ENCODE data around the gene NUDCD3.

The NUDCD3 gene

GRCh38 chr7:44396496-44396895, 94.0 kb downstream of the NUDCD3 start:
- Histone ChIP-seq H3K27ac (ENCODE audit: low read depth, low read length) (no peak overlapping the region), H3K36me3 (ENCODE audit: control insufficient read depth in 1 of 2, insufficient read depth in 2 of 2, low read length in 2 of 2) (peaks cover 13 to 43% of the 10 kb centered on the region in 2 donors), H3K9ac (ENCODE audit: low read depth in 1 of 2, low read length in 2 of 2) (no peak overlapping the region)

GRCh38 chr7:44395067-44395466, 95.4 kb downstream of the NUDCD3 start:
- Histone ChIP-seq H3K9ac (ENCODE audit: low read depth in 1 of 2, low read length in 2 of 2) (no peak overlapping the region), H3K27me3 (ENCODE audit: control insufficient read depth in 1 of 2, insufficient read depth in 2 of 2, low read length in 2 of 2) (no peaks in the 10 kb centered on the region), H3K4me3 (ENCODE audit: low read depth in 1 of 2, low read length in 2 of 2) (no peak overlapping the region), H3K9me3 (ENCODE audit: control insufficient read depth in 1 of 2, low read length in 2 of 2) (no peaks in the 10 kb centered on the region), H3K27ac (ENCODE audit: low read depth, low read length) (no peak overlapping the region), H3K36me3 (ENCODE audit: control insufficient read depth in 1 of 2, insufficient read depth in 2 of 2, low read length in 2 of 2) (peaks cover 17 to 42% of the 10 kb centered on the region in 2 donors), H3K4me1 (ENCODE audit: control insufficient read depth in 1 of 2, insufficient read depth in 2 of 2, low read length in 2 of 2) (peaks cover 6 to 12% of the 10 kb centered on the region in 2 donors)

More at GRCh38 chr7:44396496-44396895, 94.0 kb downstream of the NUDCD3 start:
- no peaks in the 10 kb centered on the region for H3K9me3 ChIP-seq (ENCODE audit: control insufficient read depth in 1 of 2, low read length in 2 of 2)
- H3K27me3 ChIP-seq (ENCODE audit: control insufficient read depth in 1 of 2, insufficient read depth in 2 of 2, low read length in 2 of 2), result no peaks in the 10 kb centered on the region
- H3K4me3 ChIP-seq (ENCODE audit: low read depth in 1 of 2, low read length in 2 of 2), result no peak overlapping the region
- H3K4me1 ChIP-seq (ENCODE audit: control insufficient read depth in 1 of 2, insufficient read depth in 2 of 2, low read length in 2 of 2), result peaks cover 6 to 12% of the 10 kb centered on the region in 2 donors

- Histone ChIP-seq H3K4me3 (ENCODE audit: low read depth in 1 of 2, low read length in 2 of 2) (no peak overlapping the region), H3K36me3 (ENCODE audit: control insufficient read depth in 1 of 2, insufficient read depth in 2 of 2, low read length in 2 of 2) (peaks cover 17 to 40% of the 10 kb centered on the region in 2 donors), H3K27me3 (ENCODE audit: control insufficient read depth in 1 of 2, insufficient read depth in 2 of 2, low read length in 2 of 2) (no peaks in the 10 kb centered on the region)
These were observed 95.8 kb downstream of the NUDCD3 start for GRCh38 chr7:44394636-44395035.

GRCh38 chr7:44394112-44394447, 96.4 kb downstream of the NUDCD3 start:
- H3K27ac ChIP-seq (ENCODE audit: low read depth, low read length), result no peak overlapping the region
- H3K9ac ChIP-seq (ENCODE audit: low read depth in 1 of 2, low read length in 2 of 2), result no peak overlapping the region
- H3K36me3 ChIP-seq (ENCODE audit: control insufficient read depth in 1 of 2, insufficient read depth in 2 of 2, low read length in 2 of 2), result peaks cover 17 to 42% of the 10 kb centered on the region in 2 donors
- no peaks in the 10 kb centered on the region for H3K9me3 ChIP-seq (ENCODE audit: control insufficient read depth in 1 of 2, low read length in 2 of 2)
- no peaks in the 10 kb centered on the region for H3K27me3 ChIP-seq (ENCODE audit: control insufficient read depth in 1 of 2, insufficient read depth in 2 of 2, low read length in 2 of 2)
- no peak overlapping the region for H3K4me3 ChIP-seq (ENCODE audit: low read depth in 1 of 2, low read length in 2 of 2)
- H3K4me1 ChIP-seq (ENCODE audit: control insufficient read depth in 1 of 2, insufficient read depth in 2 of 2, low read length in 2 of 2), result peaks cover 6 to 12% of the 10 kb centered on the region in 2 donors

More at GRCh38 chr7:44394636-44395035, 95.8 kb downstream of the NUDCD3 start:
- peaks cover 6 to 12% of the 10 kb centered on the region in 2 donors for H3K4me1 ChIP-seq (ENCODE audit: control insufficient read depth in 1 of 2, insufficient read depth in 2 of 2, low read length in 2 of 2)
- H3K9me3 ChIP-seq (ENCODE audit: control insufficient read depth in 1 of 2, low read length in 2 of 2), result no peaks in the 10 kb centered on the region
- no peak overlapping the region for H3K27ac ChIP-seq (ENCODE audit: low read depth, low read length)
- H3K9ac ChIP-seq (ENCODE audit: low read depth in 1 of 2, low read length in 2 of 2), result no peak overlapping the region

- Histone ChIP-seq H3K4me1 (ENCODE audit: control insufficient read depth in 1 of 2, insufficient read depth in 2 of 2, low read length in 2 of 2) (peaks cover 6% of the 10 kb centered on the region in 2 donors), H3K36me3 (ENCODE audit: control insufficient read depth in 1 of 2, insufficient read depth in 2 of 2, low read length in 2 of 2) (peaks cover 24 to 48% of the 10 kb centered on the region in 2 donors), H3K27me3 (ENCODE audit: control insufficient read depth in 1 of 2, insufficient read depth in 2 of 2, low read length in 2 of 2) (no peaks in the 10 kb centered on the region), H3K9me3 (ENCODE audit: control insufficient read depth in 1 of 2, low read length in 2 of 2) (no peaks in the 10 kb centered on the region), H3K27ac (ENCODE audit: low read depth, low read length) (no peak overlapping the region), H3K9ac (ENCODE audit: low read depth in 1 of 2, low read length in 2 of 2) (no peak overlapping the region), H3K4me3 (ENCODE audit: low read depth in 1 of 2, low read length in 2 of 2) (no peak overlapping the region)
These were observed 97.0 kb downstream of the NUDCD3 start for GRCh38 chr7:44393238-44394111.

- H3K36me3 ChIP-seq (ENCODE audit: control insufficient read depth in 1 of 2, insufficient read depth in 2 of 2, low read length in 2 of 2), result peaks cover 28 to 53% of the 10 kb centered on the region in 2 donors
- no peaks in the 10 kb centered on the region for H3K4me1 ChIP-seq (ENCODE audit: control insufficient read depth in 1 of 2, insufficient read depth in 2 of 2, low read length in 2 of 2)
- H3K27me3 ChIP-seq (ENCODE audit: control insufficient read depth in 1 of 2, insufficient read depth in 2 of 2, low read length in 2 of 2), result no peaks in the 10 kb centered on the region
- no peak overlapping the region for H3K4me3 ChIP-seq (ENCODE audit: low read depth in 1 of 2, low read length in 2 of 2)
- no peak overlapping the region for H3K27ac ChIP-seq (ENCODE audit: low read depth, low read length)
- no peak overlapping the region for H3K9ac ChIP-seq (ENCODE audit: low read depth in 1 of 2, low read length in 2 of 2)
- no peaks in the 10 kb centered on the region for H3K9me3 ChIP-seq (ENCODE audit: control insufficient read depth in 1 of 2, low read length in 2 of 2)
These were observed 97.8 kb downstream of the NUDCD3 start for GRCh38 chr7:44392618-44393010.

GRCh38 chr7:44391746-44392617, 98.5 kb downstream of the NUDCD3 start:
- no peak overlapping the region for H3K27ac ChIP-seq (ENCODE audit: low read depth, low read length)
- H3K4me3 ChIP-seq (ENCODE audit: low read depth in 1 of 2, low read length in 2 of 2), result no peak overlapping the region
- no peaks in the 10 kb centered on the region for H3K4me1 ChIP-seq (ENCODE audit: control insufficient read depth in 1 of 2, insufficient read depth in 2 of 2, low read length in 2 of 2)
- peaks cover 28 to 56% of the 10 kb centered on the region in 2 donors for H3K36me3 ChIP-seq (ENCODE audit: control insufficient read depth in 1 of 2, insufficient read depth in 2 of 2, low read length in 2 of 2)
- no peaks in the 10 kb centered on the region for H3K27me3 ChIP-seq (ENCODE audit: control insufficient read depth in 1 of 2, insufficient read depth in 2 of 2, low read length in 2 of 2)
- H3K9ac ChIP-seq (ENCODE audit: low read depth in 1 of 2, low read length in 2 of 2), result no peak overlapping the region
- no peaks in the 10 kb centered on the region for H3K9me3 ChIP-seq (ENCODE audit: control insufficient read depth in 1 of 2, low read length in 2 of 2)

GRCh38 chr7:44391171-44391570, 99.3 kb downstream of the NUDCD3 start:
- Histone ChIP-seq H3K36me3 (ENCODE audit: control insufficient read depth in 1 of 2, insufficient read depth in 2 of 2, low read length in 2 of 2) (peaks cover 33 to 62% of the 10 kb centered on the region in 2 donors), H3K27me3 (ENCODE audit: control insufficient read depth in 1 of 2, insufficient read depth in 2 of 2, low read length in 2 of 2) (no peaks in the 10 kb centered on the region), H3K9me3 (ENCODE audit: control insufficient read depth in 1 of 2, low read length in 2 of 2) (no peaks in the 10 kb centered on the region), H3K27ac (ENCODE audit: low read depth, low read length) (no peak overlapping the region), H3K9ac (ENCODE audit: low read depth in 1 of 2, low read length in 2 of 2) (no peak overlapping the region), H3K4me1 (ENCODE audit: control insufficient read depth in 1 of 2, insufficient read depth in 2 of 2, low read length in 2 of 2) (no peaks in the 10 kb centered on the region), H3K4me3 (ENCODE audit: low read depth in 1 of 2, low read length in 2 of 2) (no peak overlapping the region)

GRCh38 chr7:44390701-44391100, 99.8 kb downstream of the NUDCD3 start:
- peaks cover 34 to 67% of the 10 kb centered on the region in 2 donors for H3K36me3 ChIP-seq (ENCODE audit: control insufficient read depth in 1 of 2, insufficient read depth in 2 of 2, low read length in 2 of 2)
- H3K27ac ChIP-seq (ENCODE audit: low read depth, low read length), result no peak overlapping the region
- H3K4me1 ChIP-seq (ENCODE audit: control insufficient read depth in 1 of 2, insufficient read depth in 2 of 2, low read length in 2 of 2), result no peaks in the 10 kb centered on the region

More at GRCh38 chr7:44390701-44391100, 99.8 kb downstream of the NUDCD3 start:
- Histone ChIP-seq H3K27me3 (ENCODE audit: control insufficient read depth in 1 of 2, insufficient read depth in 2 of 2, low read length in 2 of 2) (no peaks in the 10 kb centered on the region), H3K9ac (ENCODE audit: low read depth in 1 of 2, low read length in 2 of 2) (no peak overlapping the region), H3K4me3 (ENCODE audit: low read depth in 1 of 2, low read length in 2 of 2) (no peak overlapping the region), H3K9me3 (ENCODE audit: control insufficient read depth in 1 of 2, low read length in 2 of 2) (no peaks in the 10 kb centered on the region)

Data from duodenal mucosa (tissue), 2 donors.